ENCODE measurements around the gene ENOSF1. TPM values are rescaled to one million over a fixed set of nuclear protein-coding genes. Genes with fewer than 3 reads are reported as not detected.
"Not testable (repeated sequence)": the region's sequence is repeated elsewhere in the genome, so short reads cannot be mapped to it uniquely, and the experiment has no call there.

Gene ENOSF1, protein sequence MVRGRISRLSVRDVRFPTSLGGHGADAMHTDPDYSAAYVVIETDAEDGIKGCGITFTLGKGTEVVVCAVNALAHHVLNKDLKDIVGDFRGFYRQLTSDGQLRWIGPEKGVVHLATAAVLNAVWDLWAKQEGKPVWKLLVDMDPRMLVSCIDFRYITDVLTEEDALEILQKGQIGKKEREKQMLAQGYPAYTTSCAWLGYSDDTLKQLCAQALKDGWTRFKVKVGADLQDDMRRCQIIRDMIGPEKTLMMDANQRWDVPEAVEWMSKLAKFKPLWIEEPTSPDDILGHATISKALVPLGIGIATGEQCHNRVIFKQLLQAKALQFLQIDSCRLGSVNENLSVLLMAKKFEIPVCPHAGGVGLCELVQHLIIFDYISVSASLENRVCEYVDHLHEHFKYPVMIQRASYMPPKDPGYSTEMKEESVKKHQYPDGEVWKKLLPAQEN
- total RNA-seq, result 100 to 1,000 TPM; 113 to 114 TPM

GRCh38 chr18:712401-713134 is at the start of gene ENOSF1:
Gene ENOSF1, minus strand, starts transcription at chr18:712630. Its CDS starts 43 bp downstream, at chr18:712587.
- Mint-ChIP-seq H3K9me3 (peaks cover 1% of the 10 kb centered on the region), H3K27me3 (no peaks in the 10 kb centered on the region), H3K4me1 (ENCODE audit: low read depth) (peaks cover 64% of the 10 kb centered on the region), H3K27ac (peak within 1 kb of the TSS; percentile 97), H3K36me3 (ENCODE audit: low read depth) (peaks cover 44% of the 10 kb centered on the region), H3K4me3 (peak within 1 kb of the TSS; percentile 96)
- ATAC-seq, result peak; percentile 87
- intact Hi-C loops (cut with micrococcal nuclease), result loop anchor here (10.0 kb wide), 1 partner anchor 122 kb away; no protein-coding TSS in a partner anchor
- ChIA-PET CTCF (interaction anchor here (0.6 to 2.2 kb wide), 26 partner anchors 11 to 189 kb away, joined by 3 to 28 read pairs (median 4); partner anchors contain the start of genes TYMS and YES1), POLR2A (interaction anchor here (0.8 to 2.2 kb wide), 8 partner anchors 9 to 118 kb away, joined by 3 to 9 read pairs (median 4); partner anchors contain the start of gene TYMS)
- peak; percentile 91 for DNase-seq
- TF ChIP-seq, protein P1, sequence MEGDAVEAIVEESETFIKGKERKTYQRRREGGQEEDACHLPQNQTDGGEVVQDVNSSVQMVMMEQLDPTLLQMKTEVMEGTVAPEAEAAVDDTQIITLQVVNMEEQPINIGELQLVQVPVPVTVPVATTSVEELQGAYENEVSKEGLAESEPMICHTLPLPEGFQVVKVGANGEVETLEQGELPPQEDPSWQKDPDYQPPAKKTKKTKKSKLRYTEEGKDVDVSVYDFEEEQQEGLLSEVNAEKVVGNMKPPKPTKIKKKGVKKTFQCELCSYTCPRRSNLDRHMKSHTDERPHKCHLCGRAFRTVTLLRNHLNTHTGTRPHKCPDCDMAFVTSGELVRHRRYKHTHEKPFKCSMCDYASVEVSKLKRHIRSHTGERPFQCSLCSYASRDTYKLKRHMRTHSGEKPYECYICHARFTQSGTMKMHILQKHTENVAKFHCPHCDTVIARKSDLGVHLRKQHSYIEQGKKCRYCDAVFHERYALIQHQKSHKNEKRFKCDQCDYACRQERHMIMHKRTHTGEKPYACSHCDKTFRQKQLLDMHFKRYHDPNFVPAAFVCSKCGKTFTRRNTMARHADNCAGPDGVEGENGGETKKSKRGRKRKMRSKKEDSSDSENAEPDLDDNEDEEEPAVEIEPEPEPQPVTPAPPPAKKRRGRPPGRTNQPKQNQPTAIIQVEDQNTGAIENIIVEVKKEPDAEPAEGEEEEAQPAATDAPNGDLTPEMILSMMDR (IDR thresholded peaks at IDR 0.05), result peak; percentile 87

- H3K27ac Mint-ChIP-seq; H3K9me3 Mint-ChIP-seq; POLR2A ChIA-PET; H3K27me3 Mint-ChIP-seq; ATAC-seq; intact Hi-C loops (cut with micrococcal nuclease); DNase-seq; H3K4me3 Mint-ChIP-seq: not testable (repeated sequence)
- peaks cover 22% of the 10 kb centered on the region for H3K4me1 Mint-ChIP-seq (ENCODE audit: low read depth)
- CTCF ChIA-PET, result interaction anchor here (1.1 kb wide), 1 partner anchor 79 kb away, joined by 4 read pairs; no protein-coding TSS in a partner anchor
- peaks cover 22% of the 10 kb centered on the region for H3K36me3 Mint-ChIP-seq (ENCODE audit: low read depth)
These were observed 47.4 kb upstream of the ENOSF1 start for GRCh38 chr18:759864-760263.

- ATAC-seq, result no peak
- Mint-ChIP-seq H3K4me3 (no peak overlapping the region), H3K4me1 (ENCODE audit: low read depth) (peaks cover 3% of the 10 kb centered on the region), H3K27me3 (no peaks in the 10 kb centered on the region), H3K27ac (no peak overlapping the region), H3K9me3 (no peaks in the 10 kb centered on the region), H3K36me3 (ENCODE audit: low read depth) (peaks cover 20% of the 10 kb centered on the region)
- TF ChIP-seq, protein P1 (IDR thresholded peaks at IDR 0.05), result no peak
- no peak for DNase-seq
- ChIA-PET CTCF (interaction anchor here (0.7 to 3.6 kb wide), 7 partner anchors 9 to 84 kb away, joined by 3 to 23 read pairs (median 4); partner anchors contain the start of gene ENOSF1), POLR2A (interaction anchor here (0.6 kb wide), 1 partner anchor 11 kb away, joined by 3 read pairs; no protein-coding TSS in a partner anchor)
- intact Hi-C loops (cut with micrococcal nuclease), result no loop called here
These were observed 43.1 kb upstream of the ENOSF1 start for GRCh38 chr18:755506-755905.

GRCh38 chr18:754656-755055 is 42.2 kb upstream of the ENOSF1 start:
- CTCF ChIA-PET, result interaction anchor here (1.3 to 3.6 kb wide), 5 partner anchors 12 to 130 kb away, joined by 5 to 23 read pairs (median 6); no protein-coding TSS in a partner anchor
- H3K36me3 Mint-ChIP-seq (ENCODE audit: low read depth), result peaks cover 18% of the 10 kb centered on the region
- intact Hi-C loops (cut with micrococcal nuclease), result no loop called here
- peaks cover 3% of the 10 kb centered on the region for H3K4me1 Mint-ChIP-seq (ENCODE audit: low read depth)
- DNase-seq (no peak), ATAC-seq (no peak)
- POLR2A ChIA-PET, result no interaction called here
- H3K9me3 Mint-ChIP-seq, result no peaks in the 10 kb centered on the region
- TF ChIP-seq, protein P1 (IDR thresholded peaks at IDR 0.05), result no peak
- no peaks in the 10 kb centered on the region for H3K27me3 Mint-ChIP-seq
- H3K27ac Mint-ChIP-seq, result no peak overlapping the region
- no peak overlapping the region for H3K4me3 Mint-ChIP-seq

DNA sequence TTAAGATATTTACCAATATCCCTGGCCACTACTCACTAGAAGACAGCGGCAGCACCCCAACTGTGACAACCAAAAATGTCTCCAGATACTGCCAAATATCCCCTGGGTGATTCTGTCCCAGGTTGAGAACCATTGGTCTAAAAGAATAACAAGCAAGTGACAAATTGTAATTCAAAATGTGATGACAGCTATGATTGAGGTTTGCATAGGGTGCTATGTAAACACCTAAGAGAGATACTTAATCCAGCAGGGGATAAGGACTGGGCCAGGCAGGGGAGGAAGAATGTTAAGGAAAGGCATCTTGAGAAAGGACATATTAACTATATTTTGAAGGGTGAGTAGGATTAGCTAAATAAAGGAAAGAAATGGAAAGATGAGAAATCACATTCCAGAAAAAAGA is 38.0 kb upstream of the ENOSF1 start:
- H3K4me3 Mint-ChIP-seq, result no peak overlapping the region

More for the DNA sequence above, 38.0 kb upstream of the ENOSF1 start:
- Mint-ChIP-seq H3K9me3 (no peaks in the 10 kb centered on the region), H3K27me3 (no peaks in the 10 kb centered on the region), H3K36me3 (ENCODE audit: low read depth) (peaks cover 25% of the 10 kb centered on the region), H3K27ac (peak overlapping the region; percentile 2), H3K4me1 (ENCODE audit: low read depth) (no peaks in the 10 kb centered on the region)
- TF ChIP-seq, protein P1 (IDR thresholded peaks at IDR 0.05), result no peak
- ATAC-seq, result no peak
- intact Hi-C loops (cut with micrococcal nuclease), result no loop called here
- ChIA-PET CTCF (interaction anchor here (1.3 kb wide), 1 partner anchor 80 kb away, joined by 5 read pairs; no protein-coding TSS in a partner anchor), POLR2A (no interaction called here)
- DNase-seq, result no peak
